Liver (tissue), 3 donors: ENCODE measurements around the gene TRO.

Experiments used
- ATF3 ChIP-seq: IDR thresholded peaks from 2 replicates; pipeline ENCODE4 v1.6.1; 2016; ENCODE audit warnings: antibody characterized with exemption
- CTCF ChIP-seq: fragments of 150-350 bp; IDR thresholded peaks from 2 replicates; pipeline ENCODE4 v1.5.1; 2017; ENCODE audit warnings: improper control_type of control experiment, low read depth, low read length; ENCODE audit not compliant: missing input control
- EGR1 ChIP-seq, 2 donors: IDR thresholded peaks; 2 replicates each; pipeline ENCODE4 v1.6.1; 2016 to 2018; ENCODE audit warnings: antibody characterized with exemption in 2 of 2, low read depth in 2 of 2
- FOXA2 ChIP-seq: IDR thresholded peaks from 2 replicates; pipeline ENCODE4 v1.6.1; 2016; ENCODE audit warnings: antibody characterized with exemption
- HNF4G ChIP-seq: IDR thresholded peaks from 2 replicates; pipeline ENCODE4 v1.6.1; 2016; ENCODE audit warnings: antibody characterized with exemption
- MAX ChIP-seq: IDR thresholded peaks from 2 replicates; pipeline ENCODE4 v1.6.1; 2016; ENCODE audit warnings: antibody characterized with exemption
- RAD21 ChIP-seq, 2 donors: IDR thresholded peaks; 2 replicates each; pipeline ENCODE4 v1.6.1; 2016; ENCODE audit warnings: antibody characterized with exemption in 2 of 2, mild to moderate bottlenecking in 2 of 2
- donor health status: healthy.
- donor health status: healthy.

GRCh38 chrX:54934890-54935289 lies 14.3 kb downstream of the TRO start:
- TF ChIP-seq CTCF = no peak
- no peak for TF ChIP-seq MAX
- TF ChIP-seq ATF3 = no peak
- no peak for TF ChIP-seq RAD21 (IDR thresholded peaks at IDR 0.05)
- no peak for TF ChIP-seq HNF4G
- no peak for TF ChIP-seq FOXA2
- no peak for TF ChIP-seq EGR1 (IDR thresholded peaks at IDR 0.05; ENCODE audit: low read depth in 2 of 2)
